Right atrium auricular region (tissue), 2 donors: ENCODE results near the gene MOK. TPM values are rescaled to one million over a fixed set of nuclear protein-coding genes. Genes with fewer than 3 reads are reported as not detected.

Experiments
- DNase-seq: peaks from one replicate; pipeline ENCODE4 v3.0.0-alpha.2; 2019; ENCODE audit warnings: low spot score
- H3K27ac ChIP-seq, 2 donors: fragments of 200-600 bp; sonication (generic); 1 replicate in 1 of 2; 2 replicates in 1 of 2; pipeline ENCODE4 v1.5.1; 2016 to 2019
- H3K27me3 ChIP-seq, 2 donors: fragments of 200-600 bp; sonication (generic); one replicate each; pipeline versions ENCODE4 v1.5.1 to v1.6.0; 2017 to 2019
- H3K36me3 ChIP-seq: fragments of 200-600 bp; sonication (generic); one replicate; pipeline ENCODE4 v1.5.1; 2016
- H3K4me1 ChIP-seq, 2 donors: fragments of 200-600 bp; sonication (generic); one replicate each; pipeline versions ENCODE4 v1.5.1 to v1.6.0; 2017 to 2019
- H3K4me3 ChIP-seq, 2 donors: fragments of 200-600 bp; sonication (generic); 1 replicate in 1 of 2; 2 replicates in 1 of 2; pipeline ENCODE4 v1.5.1; 2017 to 2019; ENCODE audit warnings: mild to moderate bottlenecking in 1 of 2, moderate library complexity in 1 of 2
- H3K9me3 ChIP-seq, 2 donors: fragments of 200-600 bp; sonication (generic); one replicate each; pipeline ENCODE4 v1.5.1; 2019
- total RNA-seq, 2 donors: library from RNA; depleted of rRNA; stranded (reverse); fragments of >200 nt; gene quantifications; one replicate each; pipeline ENCODE4 v1.1.0, GENCODE V29; 2016
- TF ChIP-seq, protein P1 (sequence below), 2 donors: fragments of 200-600 bp; sonication (generic); IDR thresholded peaks; one replicate each; pipeline ENCODE4 v1.5.1; 2019; ENCODE audit warnings: antibody characterized with exemption in 2 of 2

MOK gene
- total RNA-seq, 2 donors from 2014 or later: 10.1 to 22.9 TPM

DNA sequence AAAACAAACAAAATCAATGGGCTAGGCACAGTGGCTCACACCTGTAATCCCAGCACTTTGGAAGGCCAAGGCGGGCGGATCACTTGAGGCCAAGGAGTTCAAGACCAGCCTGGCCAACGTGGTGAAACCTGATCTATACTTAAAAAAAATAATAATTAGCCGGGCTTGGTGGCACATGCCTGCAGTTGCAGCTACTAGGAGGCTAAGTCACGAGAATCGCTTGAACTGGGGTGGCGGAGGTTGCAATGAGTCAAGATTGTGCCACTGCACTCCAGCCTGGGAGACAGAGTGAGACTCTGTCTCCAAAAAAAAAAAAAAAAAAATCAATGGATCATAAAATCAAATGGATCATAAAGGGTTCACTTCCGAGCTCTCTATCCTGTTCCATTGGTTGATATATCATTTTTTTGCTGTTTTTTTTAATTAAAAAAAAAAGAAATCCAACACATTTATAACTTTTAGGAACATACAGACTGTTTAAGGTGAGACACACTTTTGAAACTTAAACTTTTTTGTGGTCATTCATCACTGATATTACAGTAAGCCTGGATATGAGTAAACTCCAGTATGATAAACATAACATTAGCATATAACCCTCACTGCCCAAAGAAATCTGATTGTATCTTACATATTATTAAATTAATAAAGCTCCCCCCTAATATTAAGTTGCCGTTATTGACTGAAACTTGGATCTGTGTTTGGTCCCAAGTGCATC lies 22.1 kb downstream of the MOK start:
- no peak for DNase-seq
- no peaks in the 10 kb centered on the region for H3K27me3 ChIP-seq
- H3K36me3 ChIP-seq: peaks cover 10% of the 10 kb centered on the region
- TF ChIP-seq, protein P1, sequence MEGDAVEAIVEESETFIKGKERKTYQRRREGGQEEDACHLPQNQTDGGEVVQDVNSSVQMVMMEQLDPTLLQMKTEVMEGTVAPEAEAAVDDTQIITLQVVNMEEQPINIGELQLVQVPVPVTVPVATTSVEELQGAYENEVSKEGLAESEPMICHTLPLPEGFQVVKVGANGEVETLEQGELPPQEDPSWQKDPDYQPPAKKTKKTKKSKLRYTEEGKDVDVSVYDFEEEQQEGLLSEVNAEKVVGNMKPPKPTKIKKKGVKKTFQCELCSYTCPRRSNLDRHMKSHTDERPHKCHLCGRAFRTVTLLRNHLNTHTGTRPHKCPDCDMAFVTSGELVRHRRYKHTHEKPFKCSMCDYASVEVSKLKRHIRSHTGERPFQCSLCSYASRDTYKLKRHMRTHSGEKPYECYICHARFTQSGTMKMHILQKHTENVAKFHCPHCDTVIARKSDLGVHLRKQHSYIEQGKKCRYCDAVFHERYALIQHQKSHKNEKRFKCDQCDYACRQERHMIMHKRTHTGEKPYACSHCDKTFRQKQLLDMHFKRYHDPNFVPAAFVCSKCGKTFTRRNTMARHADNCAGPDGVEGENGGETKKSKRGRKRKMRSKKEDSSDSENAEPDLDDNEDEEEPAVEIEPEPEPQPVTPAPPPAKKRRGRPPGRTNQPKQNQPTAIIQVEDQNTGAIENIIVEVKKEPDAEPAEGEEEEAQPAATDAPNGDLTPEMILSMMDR (IDR thresholded peaks at IDR 0.05): no peak
- H3K4me3 ChIP-seq: no peak overlapping the region
- H3K27ac ChIP-seq: no peak overlapping the region
- H3K9me3 ChIP-seq: no peaks in the 10 kb centered on the region
- H3K4me1 ChIP-seq: no peaks in the 10 kb centered on the region

DNA sequence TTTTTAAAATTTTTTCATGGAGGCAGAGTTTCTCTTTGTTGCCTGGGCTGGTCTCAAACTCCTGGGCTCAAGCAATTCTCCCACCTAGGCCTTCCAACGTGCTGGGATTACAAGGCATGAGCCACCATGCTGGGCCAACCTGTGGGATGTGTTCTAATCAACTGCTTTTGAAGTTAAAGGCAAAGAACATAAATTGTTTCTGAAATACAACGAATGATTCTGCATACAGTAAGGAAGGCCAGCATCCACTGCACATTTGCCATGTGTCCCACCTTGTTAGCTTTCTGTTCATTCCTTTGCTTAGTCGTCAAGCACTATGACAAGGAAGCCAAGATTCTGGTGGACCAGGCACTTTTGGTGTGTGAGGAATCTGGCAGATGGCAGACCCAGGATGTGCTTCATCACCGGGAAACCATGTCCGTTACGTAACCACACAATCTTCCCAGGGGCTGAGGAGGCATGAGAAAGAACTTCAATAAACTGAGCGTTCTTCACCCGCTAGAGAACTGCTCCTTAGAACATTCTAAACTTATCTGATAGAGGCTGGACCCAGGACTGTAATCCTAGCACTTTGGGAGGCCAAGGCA lies 24.5 kb downstream of the MOK start:
- TF ChIP-seq, protein P1 (IDR thresholded peaks at IDR 0.05): no peak
- no peak for DNase-seq
- no peaks in the 10 kb centered on the region for H3K9me3 ChIP-seq
- H3K27ac ChIP-seq: no peak overlapping the region
- H3K4me3 ChIP-seq: no peak overlapping the region
- peaks cover 10% of the 10 kb centered on the region for H3K36me3 ChIP-seq
- H3K4me1 ChIP-seq: no peaks in the 10 kb centered on the region
- no peaks in the 10 kb centered on the region for H3K27me3 ChIP-seq

DNA sequence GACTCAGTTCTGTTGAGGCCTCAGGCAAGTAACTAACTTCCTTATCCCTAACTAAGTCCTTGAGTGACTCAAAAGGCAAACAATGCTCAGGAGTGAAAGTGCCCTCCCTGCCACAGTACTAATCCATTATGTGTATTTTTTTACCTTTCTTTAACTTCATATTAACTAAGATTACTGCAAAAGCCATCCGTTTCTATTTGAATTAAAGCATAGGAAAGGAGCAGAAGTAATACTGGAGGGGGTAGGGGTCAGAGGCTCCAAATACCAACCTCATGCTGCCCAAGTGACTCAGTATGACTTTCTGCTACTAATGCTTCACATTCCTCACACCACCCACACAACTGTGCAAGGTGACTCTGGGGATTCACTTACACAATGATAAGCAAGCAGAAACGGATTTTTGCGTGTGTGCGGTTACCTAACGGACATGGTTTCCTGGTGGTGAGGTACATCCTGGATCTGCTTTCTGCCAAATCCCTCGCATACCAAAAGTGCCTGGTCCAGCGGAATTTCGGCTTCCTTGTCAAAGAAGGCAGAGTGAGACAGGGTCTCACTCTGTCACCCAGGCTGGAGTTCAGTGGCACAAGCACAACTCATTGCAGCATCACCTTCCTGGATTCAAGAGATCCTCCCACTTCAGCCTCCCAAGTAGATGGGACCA lies 25.1 kb downstream of the MOK start:
- Histone ChIP-seq H3K27ac (no peak overlapping the region), H3K4me1 (no peaks in the 10 kb centered on the region), H3K36me3 (peaks cover 10% of the 10 kb centered on the region), H3K9me3 (no peaks in the 10 kb centered on the region), H3K4me3 (no peak overlapping the region), H3K27me3 (no peaks in the 10 kb centered on the region)
- DNase-seq: no peak
- TF ChIP-seq, protein P1 (IDR thresholded peaks at IDR 0.05): no peak

DNA sequence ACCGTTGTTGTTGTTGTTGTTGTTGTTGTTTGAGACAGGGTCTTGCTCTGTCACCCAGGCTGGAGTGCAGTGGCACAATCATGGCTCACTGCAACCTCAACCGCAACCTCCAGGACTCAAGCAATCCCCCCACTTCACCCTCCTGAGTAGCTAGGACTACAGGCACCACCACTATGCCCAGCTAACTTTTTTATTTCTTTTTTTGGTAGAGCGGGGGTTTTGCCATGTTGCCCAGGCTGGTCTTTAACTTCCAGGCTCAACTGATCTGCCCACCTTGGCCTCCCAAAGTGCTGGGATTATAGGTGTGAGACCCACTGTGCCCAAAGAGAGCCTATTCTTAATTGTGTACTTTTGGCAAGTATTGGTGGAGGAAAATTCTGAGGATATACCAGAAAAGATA lies 25.7 kb downstream of the MOK start:
- Histone ChIP-seq H3K4me3 (no peak overlapping the region), H3K27ac (no peak overlapping the region), H3K27me3 (no peaks in the 10 kb centered on the region), H3K4me1 (no peaks in the 10 kb centered on the region), H3K36me3 (peaks cover 10% of the 10 kb centered on the region), H3K9me3 (no peaks in the 10 kb centered on the region)
- TF ChIP-seq, protein P1 (IDR thresholded peaks at IDR 0.05): no peak
- no peak for DNase-seq

DNA sequence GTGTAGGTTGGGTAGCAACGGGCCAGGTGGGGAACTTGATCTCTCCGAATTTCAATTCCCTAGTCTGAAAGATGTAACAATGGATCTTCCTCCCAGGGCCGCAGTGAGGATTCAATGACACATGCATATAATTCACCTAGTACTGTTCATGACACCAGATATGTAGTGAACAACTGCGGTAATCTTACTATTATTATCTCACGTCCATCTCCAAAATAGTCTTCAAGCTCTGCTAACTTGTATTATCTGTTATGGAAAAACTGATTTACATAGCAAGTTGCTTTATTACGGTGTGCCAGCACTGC lies 26.4 kb downstream of the MOK start:
- peaks cover 10% of the 10 kb centered on the region for H3K36me3 ChIP-seq
- no peak overlapping the region for H3K27ac ChIP-seq
- H3K9me3 ChIP-seq: no peaks in the 10 kb centered on the region
- TF ChIP-seq, protein P1 (IDR thresholded peaks at IDR 0.05): no peak
- no peaks in the 10 kb centered on the region for H3K4me1 ChIP-seq
- no peak for DNase-seq
- no peak overlapping the region for H3K4me3 ChIP-seq
- H3K27me3 ChIP-seq: no peaks in the 10 kb centered on the region
